ENCODE measurements around the gene CLIC4. TPM values are rescaled to one million over a fixed set of nuclear protein-coding genes. Genes with fewer than 3 reads are reported as not detected.

CLIC4 gene
- total RNA-seq, 1 donor: 544 TPM

- no peak for DNase-seq (ENCODE audit: low read depth)
- no peak for TF ChIP-seq CTCF (IDR thresholded peaks at IDR 0.05; ENCODE audit: insufficient read depth, low read depth, low read length)
- no peak overlapping the region for H3K4me3 ChIP-seq (ENCODE audit: low read depth, low read length)
These were observed 22.1 kb downstream of the CLIC4 start for GRCh38 chr1:24767351-24767750.

GRCh38 chr1:24768873-24769605 lies 23.8 kb downstream of the CLIC4 start:
- H3K4me3 ChIP-seq (ENCODE audit: low read depth, low read length): no peak overlapping the region
- no peak for DNase-seq (ENCODE audit: low read depth)
- TF ChIP-seq CTCF (IDR thresholded peaks at IDR 0.05; ENCODE audit: insufficient read depth, low read depth, low read length): no peak

- no peak for TF ChIP-seq CTCF (IDR thresholded peaks at IDR 0.05; ENCODE audit: insufficient read depth, low read depth, low read length)
- no peak overlapping the region for H3K4me3 ChIP-seq (ENCODE audit: low read depth, low read length)
- DNase-seq (ENCODE audit: low read depth): peak; percentile 96
These were observed 24.7 kb downstream of the CLIC4 start for GRCh38 chr1:24769656-24770651.

- no peak for TF ChIP-seq CTCF (IDR thresholded peaks at IDR 0.05; ENCODE audit: insufficient read depth, low read depth, low read length)
- H3K4me3 ChIP-seq (ENCODE audit: low read depth, low read length): no peak overlapping the region
- peak; percentile 62 for DNase-seq (ENCODE audit: low read depth)
These were observed 25.6 kb downstream of the CLIC4 start for GRCh38 chr1:24770881-24771280.

GRCh38 chr1:24771574-24771973 lies 26.3 kb downstream of the CLIC4 start:
- no peak overlapping the region for H3K4me3 ChIP-seq (ENCODE audit: low read depth, low read length)
- no peak for TF ChIP-seq CTCF (IDR thresholded peaks at IDR 0.05; ENCODE audit: insufficient read depth, low read depth, low read length)
- no peak for DNase-seq (ENCODE audit: low read depth)

GRCh38 chr1:24773618-24774017 lies 28.4 kb downstream of the CLIC4 start:
- no peak for DNase-seq (ENCODE audit: low read depth)
- no peak overlapping the region for H3K4me3 ChIP-seq (ENCODE audit: low read depth, low read length)
- TF ChIP-seq CTCF (IDR thresholded peaks at IDR 0.05; ENCODE audit: insufficient read depth, low read depth, low read length): no peak
